Ovary (tissue), 9 donors: ENCODE measurements around the gene WASL. TPM values are rescaled to one million over a fixed set of nuclear protein-coding genes. Genes with fewer than 3 reads are reported as not detected.
"Not testable (repeated sequence)": the region's sequence is repeated elsewhere in the genome, so short reads cannot be mapped to it uniquely, and the experiment has no call there.

ENCODE experiments used
- DNase-seq, 5 donors: peaks; one replicate each; pipeline ENCODE4 v3.0.0-alpha.2; 2019 to 2020
- H3K27ac ChIP-seq, 2 donors: fragments of 200-600 bp; one replicate each; pipeline versions ENCODE4 v1.5.1 to v1.8.0; 2019 to 2022
- H3K27me3 ChIP-seq: fragments of 200-600 bp; one replicate; pipeline ENCODE4 v1.8.0; 2022
- H3K36me3 ChIP-seq: fragments of 200-600 bp; sonication (generic); one replicate; pipeline ENCODE4 v1.5.1; 2019
- H3K4me1 ChIP-seq: one replicate; pipeline ENCODE4 v1.8.1; 2013; ENCODE audit warnings: mild to moderate bottlenecking, moderate library complexity; ENCODE audit not compliant: insufficient read depth
- H3K4me3 ChIP-seq: fragments of 200-600 bp; sonication (generic); one replicate; pipeline ENCODE4 v1.5.1; 2017
- H3K9me3 ChIP-seq, 2 donors: fragments of 200-600 bp in 1 of 2; sonication (generic) in 1 of 2; one replicate each; pipeline versions ENCODE4 v1.5.1 to v1.8.1; 2013 to 2019; ENCODE audit warnings: mild to moderate bottlenecking in 1 of 2, moderate library complexity in 1 of 2
- CTCF ChIP-seq, 3 donors: fragments of 450-650 bp in 2 of 3; fragments of 200-600 bp in 1 of 3; IDR thresholded peaks; one replicate each; pipeline versions ENCODE4 v1.5.1 to v1.8.0; 2016 to 2022; ENCODE audit warnings: antibody characterized with exemption in 3 of 3, mild to moderate bottlenecking in 1 of 3
- EP300 ChIP-seq: sonication (generic); formaldehyde crosslinking; IDR thresholded peaks from one replicate; pipeline ENCODE4 v1.6.1; 2017; ENCODE audit warnings: antibody characterized with exemption
- POLR2A ChIP-seq: fragments of 450-650 bp; IDR thresholded peaks from one replicate; pipeline ENCODE4 v1.6.1; 2017; ENCODE audit warnings: antibody characterized with exemption, mild to moderate bottlenecking, moderate library complexity
- WGBS, 3 donors: extraction: QIAGEN DNeasy Blood & Tissue Kit in 1 of 3; methylation state at CpG; one replicate each; pipeline versions ENCODE4 v1.1.5 to v1.1.7; 2013 to 2017; 5-methylcytosine and 5-hydroxymethylcytosine counted together
- intact Hi-C, 4 donors: fragments of 100-400 bp; cut with DNase I; formaldehyde crosslinking; loops; one replicate each; pipeline versions ENCODE4 v1.11.0 to v1.15.1; 2022 to 2023
- polyA plus RNA-seq, 2 donors: library from polyadenylated mRNA; stranded (reverse); fragments of 200-250 nt in 1 of 2; fragments of 350-450 nt in 1 of 2; fragmentation: Illumina TruSeq in 1 of 2; extraction: RNeasy Lipid Tissue Mini Kit (QIAGEN cat#74804) in 1 of 2; gene quantifications; one replicate each; pipeline ENCODE4 v1.2.3, GENCODE V29; 2013 to 2014
- total RNA-seq, 7 donors: library from RNA; depleted of rRNA in 2 of 7; stranded (reverse); fragments of >200 nt in 2 of 7; fragmentation: NEBNext Ultra II Directional in 3 of 7; extraction: Animal tissue kit (Norgen Biotek cat#: 25700) in 3 of 7; gene quantifications; one replicate each; pipeline versions ENCODE4 v1.1.0 to v1.2.4, GENCODE V29; 2016 to 2023
- donor health status: DM: no; HTN: no; CAD: no; lungs with moderate emphysema.
- donor health status: DM: no; HTN: no; CAD: no.
- donor health status: Bipolar disorder and iron deficiency.
- donor health status: DM: yes; HTN: yes; CAD: no.
- donor health status: DM: no; HTN: no; CAD: no.
- donor health status: DM: yes; HTN: yes; CAD: no.

Gene WASL
- total and polyA plus RNA-seq, 9 donors, result 29.1 to 71.5 (median 45.0) TPM

DNA sequence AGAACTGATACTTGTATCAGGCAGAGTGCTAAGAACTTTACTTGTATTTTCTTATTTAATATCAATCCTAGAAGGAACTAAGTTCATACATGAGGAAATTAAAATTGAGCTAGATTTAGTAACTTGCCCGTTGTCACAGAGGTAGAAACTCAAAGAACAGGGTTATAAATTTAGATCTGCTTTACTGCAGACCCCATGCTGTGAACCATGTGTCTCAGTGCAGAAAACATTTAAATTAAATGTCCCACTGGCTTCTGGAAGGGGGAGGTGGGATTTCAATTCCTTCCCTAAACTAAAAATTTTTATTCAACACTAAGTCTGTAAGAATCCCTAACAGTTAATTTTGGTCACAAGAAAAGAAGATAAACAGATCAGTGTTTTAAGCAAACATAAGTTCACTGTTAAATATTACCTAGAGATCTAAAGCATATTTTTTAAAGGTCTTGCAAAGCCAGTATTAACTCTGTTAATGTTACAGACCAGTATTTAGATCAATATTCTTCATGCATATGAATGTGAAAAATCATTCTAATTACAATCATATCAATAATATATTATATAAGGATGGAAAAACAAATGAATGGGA is 23.1 kb downstream of the WASL start:
- Histone ChIP-seq H3K27ac (no peak overlapping the region), H3K27me3 (no peaks in the 10 kb centered on the region), H3K36me3 (no peaks in the 10 kb centered on the region), H3K9me3 (no peaks in the 10 kb centered on the region), H3K4me1 (peaks cover 2% of the 10 kb centered on the region), H3K4me3 (no peak overlapping the region)
- DNase-seq, result no peak
- 41 to 55% (median 48%) methylated on average over 1 of the region's 1 CpG for WGBS, 3 donors
- TF ChIP-seq EP300 (no peak), CTCF (IDR thresholded peaks at IDR 0.05) (no peak), POLR2A (no peak)
- intact Hi-C loops, result no loop called here

DNA sequence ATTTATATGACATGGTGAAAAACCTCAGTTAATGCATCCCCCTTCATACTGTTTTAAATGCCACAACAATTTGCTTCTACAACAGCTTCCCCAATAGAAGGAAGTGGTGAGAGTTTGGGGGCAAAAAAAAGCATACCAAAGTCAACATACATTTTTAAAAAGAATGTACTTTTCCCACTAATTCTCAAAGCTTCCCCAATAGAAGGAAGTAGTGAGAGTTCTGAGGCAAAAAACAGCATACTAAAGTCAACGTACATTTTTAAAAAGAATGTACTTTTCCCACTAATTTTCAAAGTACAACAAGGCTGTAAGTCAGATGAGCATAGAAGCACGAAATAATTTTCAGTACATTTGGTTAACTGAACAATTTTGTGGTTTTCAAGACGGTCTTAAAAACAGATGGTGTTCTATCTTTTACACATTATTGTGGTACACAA is 24.0 kb downstream of the WASL start:
- Histone ChIP-seq H3K4me3 (no peak overlapping the region), H3K9me3 (no peaks in the 10 kb centered on the region), H3K4me1 (peaks cover 2% of the 10 kb centered on the region), H3K36me3 (no peaks in the 10 kb centered on the region), H3K27ac (no peak overlapping the region), H3K27me3 (no peaks in the 10 kb centered on the region)
- TF ChIP-seq CTCF (IDR thresholded peaks at IDR 0.05) (no peak), EP300 (no peak), POLR2A (no peak)
- no peak for DNase-seq
- WGBS, 3 donors, result 30 to 44% (median 37%) methylated on average over 3 of the region's 3 CpGs
- intact Hi-C loops, result no loop called here

DNA sequence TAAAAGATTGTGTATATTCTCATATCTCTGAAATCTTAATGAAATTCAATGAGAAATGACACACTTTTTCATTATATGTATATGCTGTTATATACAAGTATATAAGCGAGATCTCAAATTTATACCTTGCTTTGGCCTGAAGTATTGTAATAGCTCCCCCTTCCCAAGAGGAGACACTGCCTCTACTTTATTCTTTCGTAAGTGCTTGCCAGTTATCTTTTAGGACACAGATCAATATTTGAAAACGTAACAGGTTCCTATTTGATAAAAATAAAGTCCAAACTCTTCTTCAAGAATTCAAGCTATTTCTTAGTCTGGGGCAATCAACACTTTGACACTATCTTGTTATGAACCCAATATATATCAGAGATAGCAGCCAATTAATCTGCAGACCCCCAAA is 24.9 kb downstream of the WASL start:
- WGBS, 3 donors, result 76 to 88% (median 86%) methylated on average over 3 of the region's 3 CpGs
- H3K27ac ChIP-seq, result no peak overlapping the region
- H3K4me1 ChIP-seq, result peaks cover 4% of the 10 kb centered on the region
- TF ChIP-seq CTCF (IDR thresholded peaks at IDR 0.05) (no peak), EP300 (no peak), POLR2A (no peak)
- intact Hi-C loops, result loop anchor here in 1 of 4 donors (1.0 kb wide), 1 partner anchor 9 kb away; no protein-coding TSS in a partner anchor
- no peak overlapping the region for H3K4me3 ChIP-seq
- no peaks in the 10 kb centered on the region for H3K36me3 ChIP-seq
- H3K9me3 ChIP-seq, result no peaks in the 10 kb centered on the region
- no peak for DNase-seq
- H3K27me3 ChIP-seq, result no peaks in the 10 kb centered on the region

- H3K4me3 ChIP-seq, H3K9me3 ChIP-seq, DNase-seq, H3K27ac ChIP-seq, H3K4me1 ChIP-seq, H3K27me3 ChIP-seq, H3K36me3 ChIP-seq, intact Hi-C loops: not testable (repeated sequence)
- WGBS, 3 donors, result 81 to 85% (median 84%) methylated on average over 3 of the region's 3 CpGs
Observed at GRCh38 chr7:123720527-123720926, 28.3 kb downstream of the WASL start.

DNA sequence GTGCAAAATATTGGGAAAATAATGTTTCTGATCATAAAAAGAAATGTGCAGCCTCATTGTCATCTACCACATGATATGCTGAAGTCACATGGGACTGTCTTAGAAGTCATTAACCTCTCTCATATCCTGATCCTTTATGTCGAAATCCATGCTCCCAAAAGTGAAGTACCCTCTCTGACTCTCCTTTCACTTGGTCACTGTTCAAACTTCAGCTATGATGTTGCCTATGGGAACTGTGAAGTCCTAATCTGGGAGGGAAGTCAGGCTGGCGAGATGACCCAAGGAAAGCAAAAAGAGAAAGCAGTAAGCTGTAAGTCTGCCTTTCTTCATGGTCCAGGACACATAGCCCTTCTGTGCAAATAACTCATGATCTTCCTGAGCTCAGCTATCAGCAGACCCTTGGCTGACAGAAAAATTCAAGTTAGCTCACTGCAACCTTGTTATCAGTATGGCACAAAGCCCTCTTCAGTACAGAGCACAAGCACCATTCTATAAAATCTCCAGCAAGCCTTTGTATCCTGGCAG is 29.5 kb downstream of the WASL start:
- Histone ChIP-seq H3K9me3 (no peaks in the 10 kb centered on the region), H3K27me3 (no peaks in the 10 kb centered on the region), H3K27ac (no peak overlapping the region), H3K36me3 (no peaks in the 10 kb centered on the region), H3K4me3 (no peak overlapping the region), H3K4me1 (peaks cover 2% of the 10 kb centered on the region)
- 67 to 85% (median 83%) methylated on average over 2 of the region's 2 CpGs for WGBS, 3 donors
- no peak for DNase-seq
- intact Hi-C loops, result no loop called here
- TF ChIP-seq CTCF (IDR thresholded peaks at IDR 0.05) (no peak), EP300 (no peak), POLR2A (no peak)
